HL-60 (cell line): ENCODE measurements around the gene ABCC4.
"Not testable (repeated sequence)": the region's sequence is repeated elsewhere in the genome, so short reads cannot be mapped to it uniquely, and the experiment has no call there.

Experiments
- DNase-seq, 2 experiments: peaks; one replicate each; pipeline ENCODE4 v3.0.0-alpha.2; 2010 to 2020; ENCODE audit warnings: low read depth in 1 of 2, low spot score in 1 of 2
- H3K27ac ChIP-seq: fragments of 250-450 bp; sonication (Bioruptor Pico); replicated peaks from 2 replicates; pipeline ENCODE4 v1.5.1; 2020; ENCODE audit warnings: mild to moderate bottlenecking, moderate library complexity
- H3K27me3 ChIP-seq: fragments of 250-450 bp; sonication (Bioruptor Pico); 2 replicates; pipeline ENCODE4 v1.5.1; 2021; ENCODE audit warnings: mild to moderate bottlenecking, moderate library complexity; ENCODE audit not compliant: insufficient read depth, poor library complexity, severe bottlenecking
- H3K4me3 ChIP-seq: replicated peaks from 2 replicates; pipeline ENCODE4 v1.5.1; 2011; ENCODE audit warnings: mild to moderate bottlenecking, control low read depth, low read length; ENCODE audit not compliant: insufficient read depth
- CTCF ChIP-seq: IDR thresholded peaks from one replicate; pipeline ENCODE4 v1.5.1; 2011; ENCODE audit warnings: low read length, control low read depth, inconsistent platforms; ENCODE audit not compliant: insufficient read depth
- GABPA ChIP-seq: IDR thresholded peaks from 2 replicates; pipeline ENCODE4 v1.6.1; 2012; ENCODE audit warnings: low read depth
- POLR2AphosphoS5 ChIP-seq: IDR thresholded peaks from 2 replicates; pipeline ENCODE4 v1.6.1; 2012; ENCODE audit warnings: low read depth
- REST ChIP-seq: IDR thresholded peaks from 2 replicates; pipeline ENCODE4 v1.6.1; 2012; ENCODE audit warnings: low read depth; ENCODE audit not compliant: insufficient replicate concordance
- SPI1 ChIP-seq: IDR thresholded peaks from 2 replicates; pipeline ENCODE4 v1.6.1; 2012; ENCODE audit warnings: low read depth, mild to moderate bottlenecking, borderline replicate concordance

ABCC4 gene

DNA sequence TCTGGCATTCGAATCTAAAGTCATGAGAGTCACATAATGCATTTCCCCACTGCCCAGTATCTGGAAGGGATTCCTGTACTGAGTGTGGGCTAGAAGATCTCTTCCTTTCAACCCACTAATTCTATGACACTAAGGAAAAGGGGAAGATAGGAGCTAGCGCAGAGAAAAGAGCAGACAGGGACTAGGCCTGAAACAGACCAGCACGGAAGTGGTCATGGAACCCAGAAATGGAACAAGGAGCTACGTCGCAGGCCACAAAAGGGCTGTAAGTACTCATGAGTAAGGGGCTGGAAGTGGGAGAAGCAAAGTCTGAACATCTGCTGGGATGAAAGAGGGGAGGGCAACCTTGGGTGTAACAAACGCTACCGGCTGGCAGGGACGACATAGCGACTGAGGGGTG, 8.6 kb downstream of the ABCC4 start:
- TF ChIP-seq GABPA, result no peak
- TF ChIP-seq CTCF, result no peak
- no peak for TF ChIP-seq REST
- TF ChIP-seq SPI1, result no peak
- no peak for TF ChIP-seq POLR2AphosphoS5
- H3K4me3 ChIP-seq, result no peak overlapping the region
- DNase-seq, result no peak
- H3K27me3 ChIP-seq, result no peaks in the 10 kb centered on the region
- no peak overlapping the region for H3K27ac ChIP-seq

DNA sequence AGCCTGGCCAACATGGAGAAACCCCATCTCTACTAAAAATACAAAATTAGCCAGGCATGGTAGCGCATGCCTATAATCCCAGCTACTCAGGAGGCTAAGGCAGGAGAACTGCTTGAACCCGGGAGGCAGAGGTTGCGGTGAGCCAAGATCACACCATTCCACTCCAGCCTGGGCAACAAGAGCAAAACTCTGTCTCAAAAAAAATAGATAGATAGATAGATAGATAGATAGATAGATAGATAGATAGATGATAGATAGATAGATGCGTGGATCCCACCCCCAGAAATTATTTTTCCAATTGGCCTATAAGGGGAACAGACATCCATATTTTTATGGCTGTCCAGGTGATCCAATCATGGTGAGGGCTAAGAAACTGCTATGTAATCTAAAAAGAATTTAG, 11.3 kb downstream of the ABCC4 start:
- DNase-seq, H3K4me3 ChIP-seq, H3K27me3 ChIP-seq, H3K27ac ChIP-seq: not testable (repeated sequence)

DNA sequence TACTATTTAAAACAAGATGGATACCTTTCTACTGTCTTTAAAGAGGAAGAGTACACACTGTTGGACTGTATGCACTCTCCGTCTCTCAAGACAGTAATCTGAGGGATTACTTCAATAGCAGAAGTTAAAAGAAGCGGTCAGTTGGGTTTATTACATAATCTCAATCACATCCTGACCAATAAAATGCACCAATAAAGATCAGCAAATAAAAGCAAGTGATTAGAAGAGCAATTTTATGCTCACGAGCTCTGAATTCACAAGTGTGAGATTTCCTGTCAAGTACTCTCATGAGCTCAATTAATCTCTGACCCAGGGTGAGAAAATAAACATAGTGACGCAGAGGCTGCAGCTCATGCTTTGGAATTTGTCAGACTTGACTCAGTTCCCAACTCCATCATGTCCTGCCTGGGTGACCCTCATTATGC, 12.2 kb downstream of the ABCC4 start:
- TF ChIP-seq SPI1, result peak; percentile 57; the same call in 1 of the 2 replicates
- no peak for TF ChIP-seq CTCF
- Histone ChIP-seq H3K27ac (peak overlapping the region; percentile 16; the same call in 1 of the 2 replicates), H3K27me3 (no peaks in the 10 kb centered on the region), H3K4me3 (no peak overlapping the region)
- peak in 1 of 2 experiments; percentile 39 for DNase-seq

- H3K27me3 ChIP-seq, result no peaks in the 10 kb centered on the region
- H3K27ac ChIP-seq, result no peak overlapping the region
Measured at GRCh38 chr13:95284436-95284835, 16.8 kb downstream of the ABCC4 start.

More at GRCh38 chr13:95284436-95284835, 16.8 kb downstream of the ABCC4 start:
- no peak for DNase-seq
- TF ChIP-seq CTCF, result no peak
- TF ChIP-seq GABPA, result no peak
- no peak for TF ChIP-seq SPI1
- no peak for TF ChIP-seq POLR2AphosphoS5
- TF ChIP-seq REST, result no peak
- H3K4me3 ChIP-seq, result no peak overlapping the region
